Thyroid gland (tissue), 4 donors: ENCODE measurements around the gene PTP4A2. TPM values are rescaled to one million over a fixed set of nuclear protein-coding genes. Genes with fewer than 3 reads are reported as not detected.

Experiments used
- DNase-seq, 2 donors: peaks; one replicate each; pipeline ENCODE4 v3.0.0-alpha.2; 2019
- H3K27ac ChIP-seq, 3 donors: fragments of 200-600 bp; sonication (generic); 1 replicate in 2 of 3; 2 replicates in 1 of 3; pipeline ENCODE4 v1.5.1; 2016 to 2019; ENCODE audit warnings: mild to moderate bottlenecking in 1 of 3, moderate library complexity in 1 of 3
- H3K27me3 ChIP-seq: fragments of 200-600 bp; sonication (generic); one replicate; pipeline ENCODE4 v1.5.1; 2019
- H3K36me3 ChIP-seq, 2 donors: fragments of 200-600 bp; sonication (generic); one replicate each; pipeline ENCODE4 v1.5.1; 2016 to 2019
- H3K4me1 ChIP-seq, 2 donors: fragments of 200-600 bp; sonication (generic); one replicate each; pipeline ENCODE4 v1.5.1; 2017 to 2019
- H3K4me3 ChIP-seq, 3 donors: fragments of 200-600 bp; sonication (generic); replicated peaks in 1 of 3; 1 replicate in 2 of 3; 2 replicates in 1 of 3; pipeline ENCODE4 v1.5.1; 2016; ENCODE audit warnings: mild to moderate bottlenecking in 1 of 3
- H3K9me3 ChIP-seq: fragments of 200-600 bp; sonication (generic); one replicate; pipeline ENCODE4 v1.5.1; 2017
- POLR2A ChIP-seq, 2 donors: fragments of 450-650 bp; IDR thresholded peaks; one replicate each; pipeline ENCODE4 v1.6.1; 2017; ENCODE audit warnings: antibody characterized with exemption in 2 of 2, mild to moderate bottlenecking in 2 of 2, moderate library complexity in 1 of 2
- WGBS, 2 donors: methylation state at CpG; one replicate each; pipeline ENCODE4 v1.1.5; 2017; 5-methylcytosine and 5-hydroxymethylcytosine counted together
- intact Hi-C: fragments of 100-400 bp; cut with DNase I; formaldehyde crosslinking; loops from one replicate; pipeline ENCODE4 v1.15.1; 2023
- total RNA-seq, 4 donors: library from RNA; depleted of rRNA; stranded (reverse); fragments of >200 nt; gene quantifications; one replicate each; pipeline ENCODE4 v1.2.3, GENCODE V29; 2016
- TF ChIP-seq, protein P1 (sequence below), 6 experiments: fragments of 200-600 bp in 3 of 6; fragments of 450-650 bp in 3 of 6; sonication (generic) in 3 of 6; IDR thresholded peaks; one replicate each; pipeline ENCODE4 v1.5.1; 2016 to 2019; ENCODE audit warnings: antibody characterized with exemption in 6 of 6, mild to moderate bottlenecking in 2 of 6, inconsistent platforms in 1 of 6, moderate library complexity in 1 of 6

PTP4A2 gene
- total RNA-seq, 4 donors from 2014 or later: 204 to 507 (median 328) TPM

DNA sequence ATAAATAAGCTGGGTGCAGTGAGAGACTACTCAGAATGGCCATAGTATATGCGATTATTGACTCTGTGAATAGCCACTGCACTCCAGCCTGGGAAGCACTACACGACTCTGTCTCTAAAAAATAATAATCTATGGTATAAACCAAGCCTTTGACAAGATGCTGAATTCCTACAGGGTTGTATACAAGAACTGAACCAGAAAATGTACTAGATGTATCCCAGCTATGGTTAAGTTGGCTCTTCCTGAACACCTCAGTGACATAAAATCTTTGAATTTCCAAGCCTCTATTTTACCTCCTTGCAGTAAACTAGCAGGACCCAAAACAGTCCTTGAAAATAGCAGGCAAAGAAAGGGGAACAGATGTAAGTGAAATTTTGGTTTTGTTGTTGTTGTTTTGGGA is 32.5 kb downstream of the PTP4A2 start:
- Histone ChIP-seq H3K4me3 (no peak overlapping the region), H3K36me3 (peaks cover 21 to 29% of the 10 kb centered on the region in 2 donors), H3K27me3 (no peaks in the 10 kb centered on the region), H3K9me3 (no peaks in the 10 kb centered on the region), H3K27ac (no peak overlapping the region), H3K4me1 (no peaks in the 10 kb centered on the region)
- intact Hi-C loops: no loop called here
- WGBS, 2 donors: 88 to 94% methylated on average over 2 of the region's 2 CpGs
- TF ChIP-seq, protein P1, sequence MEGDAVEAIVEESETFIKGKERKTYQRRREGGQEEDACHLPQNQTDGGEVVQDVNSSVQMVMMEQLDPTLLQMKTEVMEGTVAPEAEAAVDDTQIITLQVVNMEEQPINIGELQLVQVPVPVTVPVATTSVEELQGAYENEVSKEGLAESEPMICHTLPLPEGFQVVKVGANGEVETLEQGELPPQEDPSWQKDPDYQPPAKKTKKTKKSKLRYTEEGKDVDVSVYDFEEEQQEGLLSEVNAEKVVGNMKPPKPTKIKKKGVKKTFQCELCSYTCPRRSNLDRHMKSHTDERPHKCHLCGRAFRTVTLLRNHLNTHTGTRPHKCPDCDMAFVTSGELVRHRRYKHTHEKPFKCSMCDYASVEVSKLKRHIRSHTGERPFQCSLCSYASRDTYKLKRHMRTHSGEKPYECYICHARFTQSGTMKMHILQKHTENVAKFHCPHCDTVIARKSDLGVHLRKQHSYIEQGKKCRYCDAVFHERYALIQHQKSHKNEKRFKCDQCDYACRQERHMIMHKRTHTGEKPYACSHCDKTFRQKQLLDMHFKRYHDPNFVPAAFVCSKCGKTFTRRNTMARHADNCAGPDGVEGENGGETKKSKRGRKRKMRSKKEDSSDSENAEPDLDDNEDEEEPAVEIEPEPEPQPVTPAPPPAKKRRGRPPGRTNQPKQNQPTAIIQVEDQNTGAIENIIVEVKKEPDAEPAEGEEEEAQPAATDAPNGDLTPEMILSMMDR (IDR thresholded peaks at IDR 0.05): no peak
- no peak for TF ChIP-seq POLR2A (IDR thresholded peaks at IDR 0.05)
- no peak for DNase-seq

- H3K9me3 ChIP-seq: no peaks in the 10 kb centered on the region
- no peaks in the 10 kb centered on the region for H3K4me1 ChIP-seq
- peaks cover 21 to 29% of the 10 kb centered on the region in 2 donors for H3K36me3 ChIP-seq
- DNase-seq: no peak
- no peak for TF ChIP-seq POLR2A (IDR thresholded peaks at IDR 0.05)
- TF ChIP-seq, protein P1 (IDR thresholded peaks at IDR 0.05): no peak
- H3K27ac ChIP-seq: no peak overlapping the region
- H3K4me3 ChIP-seq: no peak overlapping the region
- intact Hi-C loops: no loop called here
- no peaks in the 10 kb centered on the region for H3K27me3 ChIP-seq
- 95 to 96% methylated on average over 6 of the region's 6 CpGs for WGBS, 2 donors
These were observed 33.1 kb downstream of the PTP4A2 start for GRCh38 chr1:31905093-31905509.

DNA sequence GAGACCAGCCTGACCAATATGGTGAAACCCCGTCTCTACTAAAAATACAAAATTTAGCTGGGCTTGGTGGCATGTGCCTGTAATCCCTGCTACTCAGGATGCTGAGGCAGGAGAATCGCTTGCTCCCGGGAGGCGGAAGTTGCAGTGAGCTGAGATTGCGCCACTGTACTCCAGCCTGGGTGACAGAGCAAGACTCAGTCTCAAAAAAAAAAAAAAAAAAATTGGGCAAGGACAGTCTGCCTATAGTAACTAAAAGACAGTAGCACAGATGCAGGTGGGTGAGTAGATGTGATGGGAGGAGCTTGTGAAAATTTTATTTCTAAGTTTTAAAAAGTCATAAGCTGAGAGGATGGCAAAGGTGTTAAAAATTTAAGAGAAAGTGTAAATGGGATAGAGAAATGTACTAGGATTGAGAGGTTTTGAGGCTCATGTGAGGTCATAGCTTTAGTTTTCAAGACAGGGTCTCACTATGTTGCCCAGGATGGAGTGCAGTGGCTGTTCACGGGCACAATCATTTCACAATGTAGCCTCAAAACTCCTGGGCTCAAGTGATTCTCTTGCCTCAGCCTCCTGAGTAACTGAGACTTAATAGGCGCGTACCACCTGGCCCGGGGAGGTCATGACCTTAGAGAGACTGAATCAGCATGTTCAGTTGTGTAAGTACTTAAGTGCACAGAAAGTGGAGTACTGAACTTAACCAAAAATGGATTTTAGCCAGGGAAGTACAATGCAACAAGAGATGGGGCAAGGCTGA is 33.7 kb downstream of the PTP4A2 start:
- DNase-seq: peak in 1 of 2 donors; percentile 13
- intact Hi-C loops: no loop called here
- Histone ChIP-seq H3K9me3 (no peaks in the 10 kb centered on the region), H3K4me3 (no peak overlapping the region), H3K36me3 (peaks cover 21 to 28% of the 10 kb centered on the region in 2 donors), H3K27ac (no peak overlapping the region), H3K4me1 (no peaks in the 10 kb centered on the region), H3K27me3 (no peaks in the 10 kb centered on the region)
- WGBS, 2 donors: 82 to 89% methylated on average over 9 of the region's 9 CpGs
- no peak for TF ChIP-seq POLR2A (IDR thresholded peaks at IDR 0.05)
- TF ChIP-seq, protein P1 (IDR thresholded peaks at IDR 0.05): no peak

DNA sequence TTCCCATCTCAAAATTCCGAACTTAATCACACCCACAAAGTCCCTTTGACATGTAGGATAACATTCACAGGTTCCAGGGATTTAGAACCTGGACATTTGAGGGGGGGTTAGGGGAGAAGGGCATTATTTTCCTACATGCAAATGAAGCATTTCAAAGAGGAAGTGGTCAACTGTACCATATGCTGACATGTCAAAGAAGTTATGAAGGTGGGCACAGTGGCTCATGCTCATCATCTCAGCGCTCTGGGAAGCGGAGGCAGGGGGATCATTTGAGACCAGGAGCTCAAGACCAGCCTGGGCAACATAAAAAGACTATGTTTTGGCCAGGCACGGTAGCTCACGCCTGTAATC is 35.7 kb downstream of the PTP4A2 start:
- DNase-seq: no peak
- peaks cover 7 to 11% of the 10 kb centered on the region in 2 donors for H3K36me3 ChIP-seq
- WGBS, 2 donors: 96 to 97% methylated on average over 5 of the region's 5 CpGs
- no peaks in the 10 kb centered on the region for H3K9me3 ChIP-seq
- no peak for TF ChIP-seq POLR2A (IDR thresholded peaks at IDR 0.05)
- TF ChIP-seq, protein P1 (IDR thresholded peaks at IDR 0.05): no peak
- H3K4me3 ChIP-seq: no peak overlapping the region
- H3K27me3 ChIP-seq: no peaks in the 10 kb centered on the region
- intact Hi-C loops: no loop called here
- no peak overlapping the region for H3K27ac ChIP-seq
- H3K4me1 ChIP-seq: no peaks in the 10 kb centered on the region

DNA sequence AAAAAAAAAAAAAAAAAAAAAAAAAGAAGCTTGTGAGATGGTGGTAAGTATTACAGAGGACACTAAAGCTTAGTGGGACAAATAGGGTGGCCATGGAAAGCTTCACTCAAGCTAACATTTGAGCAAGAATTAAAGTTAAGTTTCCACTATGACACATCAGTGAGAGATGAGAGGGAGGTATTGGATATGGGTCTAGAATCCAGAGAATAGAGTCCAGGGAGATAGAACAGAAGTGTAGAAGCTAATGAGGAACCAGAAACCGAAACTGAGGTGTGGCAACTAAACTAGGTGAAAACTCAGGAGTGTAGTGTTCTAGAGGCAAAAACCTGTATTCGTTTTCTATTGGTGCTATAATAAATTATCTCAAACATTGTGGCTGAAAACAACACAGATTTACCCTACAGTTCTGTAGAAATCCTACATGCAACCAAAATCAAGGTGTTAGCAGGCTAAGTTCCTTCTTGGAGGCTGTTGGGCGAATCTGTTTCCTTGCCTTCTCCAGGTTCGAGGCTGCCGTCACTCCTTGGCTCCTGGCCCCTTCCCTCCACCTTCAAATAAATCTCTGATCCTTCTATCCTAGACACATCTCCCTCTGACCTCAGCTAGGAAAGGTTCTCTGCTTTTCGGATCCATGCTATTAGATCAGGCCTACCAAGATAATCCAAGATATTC is 36.2 kb downstream of the PTP4A2 start:
- intact Hi-C loops: no loop called here
- Histone ChIP-seq H3K4me3 (no peak overlapping the region), H3K27me3 (no peaks in the 10 kb centered on the region), H3K4me1 (no peaks in the 10 kb centered on the region), H3K36me3 (peaks cover 2 to 5% of the 10 kb centered on the region in 2 donors), H3K9me3 (no peaks in the 10 kb centered on the region), H3K27ac (no peak overlapping the region)
- TF ChIP-seq, protein P1 (IDR thresholded peaks at IDR 0.05): no peak
- no peak for TF ChIP-seq POLR2A (IDR thresholded peaks at IDR 0.05)
- DNase-seq: no peak
- WGBS, 2 donors: 96 to 98% methylated on average over 6 of the region's 6 CpGs
